Smooth muscle cell (in vitro differentiated cells): ENCODE measurements around the gene RGSL1. TPM values are rescaled to one million over a fixed set of nuclear protein-coding genes. Genes with fewer than 3 reads are reported as not detected.

ENCODE experiments used
- DNase-seq: peaks from one replicate; lab custom pipeline; 2025; ENCODE audit not compliant: unreplicated experiment; lab: John Stamatoyannopoulos, UW
- H2AFZ ChIP-seq: fragments of 200-600 bp; sonication (generic); 2 replicates; pipeline ENCODE4 v1.6.0; 2016; ENCODE audit warnings: antibody characterized with exemption, low read depth, mild to moderate bottlenecking
- H3F3A ChIP-seq: fragments of 200-600 bp; sonication (generic); 2 replicates; pipeline ENCODE4 v1.6.0; 2017; ENCODE audit warnings: antibody characterized with exemption, low read depth
- H3K27ac ChIP-seq: fragments of 200-600 bp; sonication (generic); 2 replicates; pipeline ENCODE4 v1.5.1; 2016; ENCODE audit warnings: low read depth, mild to moderate bottlenecking
- H3K27me3 ChIP-seq: fragments of 200-600 bp; sonication (generic); 2 replicates; pipeline ENCODE4 v1.6.1; 2016; ENCODE audit warnings: low read depth, mild to moderate bottlenecking
- H3K36me3 ChIP-seq: fragments of 200-600 bp; sonication (generic); 2 replicates; pipeline ENCODE4 v1.5.1; 2016; ENCODE audit warnings: low read depth
- H3K4me1 ChIP-seq: fragments of 200-600 bp; sonication (generic); 2 replicates; pipeline ENCODE4 v1.5.1; 2016; ENCODE audit warnings: low read depth
- H3K4me2 ChIP-seq: fragments of 200-600 bp; sonication (generic); 2 replicates; pipeline ENCODE4 v1.6.0; 2016; ENCODE audit warnings: mild to moderate bottlenecking
- H3K4me3 ChIP-seq: fragments of 200-600 bp; sonication (generic); 2 replicates; pipeline ENCODE4 v1.5.1; 2016; ENCODE audit warnings: mild to moderate bottlenecking
- H3K79me2 ChIP-seq: fragments of 200-600 bp; sonication (generic); 2 replicates; pipeline ENCODE4 v1.6.0; 2016; ENCODE audit warnings: low read depth, mild to moderate bottlenecking
- H3K9ac ChIP-seq: fragments of 200-600 bp; sonication (generic); 2 replicates; pipeline ENCODE4 v1.6.0; 2016; ENCODE audit warnings: low read depth
- H3K9me3 ChIP-seq: fragments of 200-600 bp; sonication (generic); replicated peaks from 2 replicates; pipeline ENCODE4 v1.5.1; 2016; ENCODE audit warnings: low read depth
- H4K20me1 ChIP-seq: fragments of 200-600 bp; sonication (generic); 2 replicates; pipeline ENCODE4 v1.6.0; 2016; ENCODE audit warnings: low read depth
- WGBS: methylation state at CpG from one replicate; pipeline ENCODE4 v1.1.7; 2016; ENCODE audit warnings: low lambda C conversion rate; 5-methylcytosine and 5-hydroxymethylcytosine counted together
- polyA plus RNA-seq: library from polyadenylated mRNA; unstranded; fragments of >200 nt; fragmentation: Nextera tagmentation; extraction: Ambion mirVana; gene quantifications from 2 replicates; pipeline ENCODE4 v1.2.1, GENCODE V29; 2016
- total RNA-seq: library from RNA; depleted of rRNA; stranded (reverse); fragments of >200 nt; gene quantifications from 2 replicates; pipeline ENCODE4 v1.2.3, GENCODE V29; 2014
- TF ChIP-seq, protein P1 (sequence below): fragments of 200-600 bp; sonication (generic); IDR thresholded peaks from 2 replicates; pipeline ENCODE4 v1.5.1; 2017; ENCODE audit warnings: borderline replicate concordance, mild to moderate bottlenecking, antibody characterized with exemption; ENCODE audit not compliant: insufficient read depth, poor library complexity, severe bottlenecking

The RGSL1 gene
- total and polyA plus RNA-seq, 2 experiments from 2014 or later = not detected

DNA sequence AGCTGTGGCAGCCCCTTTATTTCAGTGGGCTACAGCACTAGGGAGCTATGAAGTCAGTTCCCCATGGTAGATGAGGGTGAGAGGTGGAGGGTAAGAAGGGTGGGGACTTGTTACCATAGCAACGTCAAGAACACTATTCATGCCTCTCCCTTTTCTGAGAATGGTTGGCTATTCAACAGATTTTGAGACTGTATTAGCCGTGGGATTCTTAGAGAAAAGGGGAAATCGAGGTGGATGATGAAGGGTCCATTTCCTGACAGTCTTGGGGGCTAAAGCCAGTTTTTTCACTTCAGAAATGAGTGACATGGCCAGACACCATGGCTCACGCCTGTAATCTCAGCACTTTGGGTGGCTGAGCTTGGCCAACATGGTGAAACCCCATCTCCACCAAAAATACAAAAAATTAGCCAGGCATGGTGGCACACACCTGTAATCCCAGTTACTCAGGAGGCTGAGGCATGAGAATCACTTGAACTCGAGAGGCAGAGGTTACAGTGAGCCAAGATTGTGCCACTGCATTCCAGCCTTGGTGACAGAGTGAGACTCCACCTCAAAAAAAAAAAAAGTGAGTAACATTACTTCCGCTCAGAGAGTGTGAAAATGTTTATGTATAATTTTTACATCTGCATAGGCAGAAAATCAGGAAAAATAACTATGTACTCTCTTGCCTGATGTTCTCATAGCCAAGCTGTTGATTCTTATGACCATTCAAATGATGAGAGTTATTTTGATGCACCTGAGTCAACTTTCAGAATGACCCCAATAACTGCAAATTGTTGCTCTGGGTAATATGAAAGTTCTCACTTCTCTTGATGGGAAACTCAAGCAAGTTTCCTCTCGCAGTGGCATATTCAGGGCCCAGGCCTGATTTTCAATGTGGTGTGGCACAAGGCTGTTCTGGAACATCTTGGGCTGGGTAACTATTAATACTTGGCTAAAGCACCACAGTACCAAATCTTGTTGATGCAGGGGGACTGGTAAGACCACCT, 23.2 kb upstream of the RGSL1 start:
- no peaks in the 10 kb centered on the region for H3K79me2 ChIP-seq
- H3K4me3 ChIP-seq = no peak overlapping the region
- no peak overlapping the region for H3K9ac ChIP-seq
- no peaks in the 10 kb centered on the region for H4K20me1 ChIP-seq
- no peak overlapping the region for H3K27ac ChIP-seq
- 86% methylated on average over 7 of the region's 7 CpGs for WGBS
- no peaks in the 10 kb centered on the region for H3K36me3 ChIP-seq
- no peaks in the 10 kb centered on the region for H3F3A ChIP-seq
- H3K27me3 ChIP-seq = no peaks in the 10 kb centered on the region
- H2AFZ ChIP-seq = no peak overlapping the region
- no peaks in the 10 kb centered on the region for H3K9me3 ChIP-seq
- H3K4me1 ChIP-seq = peaks cover 3% of the 10 kb centered on the region
- no peak overlapping the region for H3K4me2 ChIP-seq
- TF ChIP-seq, protein P1, sequence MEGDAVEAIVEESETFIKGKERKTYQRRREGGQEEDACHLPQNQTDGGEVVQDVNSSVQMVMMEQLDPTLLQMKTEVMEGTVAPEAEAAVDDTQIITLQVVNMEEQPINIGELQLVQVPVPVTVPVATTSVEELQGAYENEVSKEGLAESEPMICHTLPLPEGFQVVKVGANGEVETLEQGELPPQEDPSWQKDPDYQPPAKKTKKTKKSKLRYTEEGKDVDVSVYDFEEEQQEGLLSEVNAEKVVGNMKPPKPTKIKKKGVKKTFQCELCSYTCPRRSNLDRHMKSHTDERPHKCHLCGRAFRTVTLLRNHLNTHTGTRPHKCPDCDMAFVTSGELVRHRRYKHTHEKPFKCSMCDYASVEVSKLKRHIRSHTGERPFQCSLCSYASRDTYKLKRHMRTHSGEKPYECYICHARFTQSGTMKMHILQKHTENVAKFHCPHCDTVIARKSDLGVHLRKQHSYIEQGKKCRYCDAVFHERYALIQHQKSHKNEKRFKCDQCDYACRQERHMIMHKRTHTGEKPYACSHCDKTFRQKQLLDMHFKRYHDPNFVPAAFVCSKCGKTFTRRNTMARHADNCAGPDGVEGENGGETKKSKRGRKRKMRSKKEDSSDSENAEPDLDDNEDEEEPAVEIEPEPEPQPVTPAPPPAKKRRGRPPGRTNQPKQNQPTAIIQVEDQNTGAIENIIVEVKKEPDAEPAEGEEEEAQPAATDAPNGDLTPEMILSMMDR = no peak
- no peak for DNase-seq

DNA sequence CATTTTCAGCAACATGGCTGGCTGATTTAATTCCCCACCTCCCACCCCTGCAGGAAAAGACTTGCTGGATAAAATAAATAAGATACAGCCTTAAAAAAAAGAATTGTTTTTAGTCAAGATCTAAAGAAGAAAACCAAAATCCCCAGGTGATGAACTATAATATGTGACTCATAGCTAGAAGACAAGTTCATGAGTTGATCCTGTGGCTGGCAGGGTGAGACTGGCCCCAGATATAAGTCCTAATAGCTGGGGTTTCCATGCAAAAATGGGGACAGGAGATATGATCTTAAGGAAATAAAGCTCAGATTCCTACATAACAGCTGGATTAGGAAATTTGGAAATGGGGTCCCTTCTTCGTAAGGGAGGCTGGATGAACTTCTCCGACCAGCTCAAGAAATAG, 21.9 kb upstream of the RGSL1 start:
- H4K20me1 ChIP-seq = no peaks in the 10 kb centered on the region
- no peaks in the 10 kb centered on the region for H3F3A ChIP-seq
- no peak overlapping the region for H3K4me3 ChIP-seq
- peaks cover 3% of the 10 kb centered on the region for H3K4me1 ChIP-seq
- H3K79me2 ChIP-seq = no peaks in the 10 kb centered on the region
- H3K27me3 ChIP-seq = no peaks in the 10 kb centered on the region
- H3K27ac ChIP-seq = no peak overlapping the region
- 90% methylated on average over 2 of the region's 2 CpGs for WGBS
- DNase-seq = no peak
- no peaks in the 10 kb centered on the region for H3K9me3 ChIP-seq
- no peak overlapping the region for H2AFZ ChIP-seq
- H3K36me3 ChIP-seq = no peaks in the 10 kb centered on the region
- H3K4me2 ChIP-seq = no peak overlapping the region
- TF ChIP-seq, protein P1 = no peak
- H3K9ac ChIP-seq = no peak overlapping the region

DNA sequence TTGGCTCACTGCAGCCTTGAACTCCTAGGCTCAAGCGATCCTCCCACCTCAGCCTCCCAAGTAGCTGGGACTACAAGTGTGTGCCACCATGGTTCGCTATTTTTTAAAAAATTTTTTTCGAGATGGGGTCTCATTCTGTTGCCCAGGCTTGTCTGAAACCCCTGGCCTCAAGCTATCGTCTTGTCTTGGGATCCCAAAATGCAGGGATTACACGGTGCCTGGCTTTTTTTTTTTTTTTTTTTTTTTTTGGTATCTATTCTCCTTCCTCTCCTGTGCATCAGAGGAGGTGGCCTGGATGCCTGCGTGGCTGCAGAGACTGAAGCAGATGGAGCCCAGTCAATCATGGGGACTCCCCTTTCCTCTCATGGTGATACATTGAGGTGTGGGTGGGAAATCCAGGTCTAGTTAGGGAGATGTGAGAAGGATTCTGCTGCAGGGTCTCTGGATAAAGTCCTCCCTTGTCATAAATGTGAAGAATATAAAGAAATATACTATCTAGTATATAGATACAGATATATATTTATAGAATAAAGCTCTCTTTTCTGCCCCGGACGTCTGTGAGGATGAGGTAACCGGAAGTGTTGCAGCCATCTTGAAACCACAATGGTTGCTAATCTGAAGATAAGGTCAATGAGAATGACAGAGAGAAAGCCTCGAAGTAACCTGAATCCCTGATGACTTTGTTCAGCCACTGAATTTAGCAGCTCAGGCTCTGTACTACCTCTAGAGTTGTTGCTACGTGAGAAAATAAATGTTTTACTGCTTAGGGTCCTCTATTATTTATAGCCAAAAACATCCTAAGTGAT, 19.5 kb upstream of the RGSL1 start:
- Histone ChIP-seq H3K4me3 (no peak overlapping the region), H3K9ac (no peak overlapping the region), H3K36me3 (no peaks in the 10 kb centered on the region), H3K27me3 (no peaks in the 10 kb centered on the region), H3K27ac (no peak overlapping the region), H4K20me1 (no peaks in the 10 kb centered on the region), H3K4me1 (peaks cover 3% of the 10 kb centered on the region), H3K4me2 (no peak overlapping the region), H3F3A (no peaks in the 10 kb centered on the region), H3K79me2 (no peaks in the 10 kb centered on the region), H2AFZ (no peak overlapping the region), H3K9me3 (no peaks in the 10 kb centered on the region)
- 80% methylated on average over 11 of the region's 11 CpGs for WGBS
- TF ChIP-seq, protein P1 = no peak
- DNase-seq = no peak
